HG02943 (cell line): Measurements from ENCODE around the gene CHCHD4.

Source experiments
- ATAC-seq: cut with Tn5 transposase; IDR thresholded peaks from one replicate; pipeline ENCODE4 v1.9.1; 2021; ENCODE audit warnings: mild to moderate bottlenecking, low read depth, moderate library complexity; ENCODE audit not compliant: unreplicated experiment

Gene CHCHD4

GRCh38 chr3:14124615-14125192 lies at the start of gene CHCHD4, which contains the start of gene TMEM43:
Gene CHCHD4, minus strand, starts transcription at chr3:14124870. Its CDS starts 194 bp downstream, at chr3:14124676.
Gene TMEM43, plus strand, starts transcription at chr3:14125052. Its CDS starts 142 bp downstream, at chr3:14125194.
- peak; percentile 86 for ATAC-seq

DNA sequence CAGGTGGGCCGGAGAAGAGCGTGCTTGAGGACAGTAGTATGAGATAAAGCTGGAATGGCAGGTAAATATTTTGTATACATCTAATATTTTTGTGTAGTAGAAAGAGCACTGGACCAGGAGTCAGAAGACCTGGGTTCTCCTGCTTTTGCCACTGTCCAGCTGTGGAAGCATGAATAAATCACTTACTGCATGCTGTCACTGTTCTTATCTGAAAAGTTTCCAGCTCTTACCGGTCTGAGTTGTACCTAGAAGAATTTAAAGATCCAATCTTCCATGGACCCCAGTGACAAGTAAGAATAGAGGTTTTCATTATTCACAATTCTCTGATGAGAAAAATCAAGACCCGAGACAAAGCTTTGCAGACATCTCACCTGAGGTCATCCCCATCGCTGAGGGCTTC lies 47.8 kb upstream of the CHCHD4 start:
- ATAC-seq = no peak

GRCh38 chr3:14170531-14171159 lies 46.0 kb upstream of the CHCHD4 start:
- no peak for ATAC-seq

DNA sequence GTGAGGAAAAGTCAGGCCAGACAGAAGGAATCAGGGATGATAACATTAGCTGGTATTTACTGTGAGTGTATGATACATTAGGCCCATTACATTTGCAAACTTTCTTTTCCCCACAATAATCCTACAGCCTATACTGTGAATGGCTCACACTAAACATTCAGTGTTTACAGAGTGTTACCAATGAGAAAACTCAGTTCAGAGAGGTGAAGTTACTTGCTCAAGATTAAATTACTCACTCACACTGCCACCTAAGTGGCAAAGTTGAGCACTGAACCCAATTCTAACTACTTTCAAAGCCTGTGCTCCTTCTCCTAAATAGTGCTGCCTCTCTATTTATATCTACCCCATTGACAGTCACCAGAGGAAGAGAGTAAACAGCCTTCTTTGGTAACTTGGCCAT lies 45.2 kb upstream of the CHCHD4 start:
- ATAC-seq = no peak

GRCh38 chr3:14169435-14169834 lies 44.8 kb upstream of the CHCHD4 start:
- no peak for ATAC-seq

DNA sequence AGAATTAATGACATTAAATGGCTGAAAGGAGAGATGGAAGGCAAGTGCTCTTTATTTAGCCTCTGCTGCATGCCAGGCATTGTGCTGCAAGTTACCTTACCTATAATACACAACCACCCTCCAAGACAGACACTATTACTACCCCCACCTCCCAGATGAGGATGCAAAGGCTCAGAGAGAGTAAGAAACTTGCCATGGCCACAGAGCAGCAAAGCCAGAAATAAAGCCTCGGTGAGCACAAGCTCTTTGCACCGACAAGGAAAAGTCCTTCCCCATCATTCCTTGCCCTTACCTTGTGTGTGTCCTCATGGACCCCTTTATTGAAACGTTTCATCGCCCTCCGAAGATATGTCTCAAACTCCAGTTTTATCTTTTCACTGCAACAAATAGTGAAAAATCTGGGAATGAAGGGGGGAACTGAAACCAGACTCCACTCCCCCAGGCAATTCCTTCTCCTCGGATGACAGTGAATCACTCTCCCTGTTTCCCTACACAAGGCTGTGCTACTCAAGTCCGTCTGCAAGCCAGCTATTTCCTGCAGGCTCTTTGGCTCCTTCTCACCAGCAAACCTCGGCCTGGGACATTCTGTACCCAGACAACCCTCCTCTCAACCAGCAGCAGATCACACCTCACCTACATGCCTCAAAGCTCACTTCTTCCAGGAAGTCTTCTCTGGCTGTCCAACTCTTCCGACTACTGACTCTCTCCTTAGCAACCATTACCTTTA lies 42.4 kb upstream of the CHCHD4 start:
- ATAC-seq = no peak

DNA sequence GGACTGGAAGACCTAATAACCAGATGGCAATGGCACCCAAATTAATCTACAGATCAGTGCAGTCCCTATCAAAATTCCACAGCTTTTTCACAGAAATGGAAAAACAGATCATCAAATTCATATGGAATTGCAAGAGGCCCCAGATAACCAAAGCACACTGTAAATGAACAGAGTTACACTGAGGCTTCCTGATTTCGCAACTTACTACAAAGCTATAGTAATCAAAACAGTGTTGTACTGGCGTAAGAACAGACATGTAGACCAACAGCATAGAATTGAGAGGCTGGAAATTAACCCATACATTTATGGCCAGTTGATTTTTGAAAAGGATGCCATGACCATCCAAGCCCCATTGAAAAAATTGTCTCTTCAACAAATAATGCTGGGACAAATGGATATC lies 37.5 kb upstream of the CHCHD4 start:
- no peak for ATAC-seq

DNA sequence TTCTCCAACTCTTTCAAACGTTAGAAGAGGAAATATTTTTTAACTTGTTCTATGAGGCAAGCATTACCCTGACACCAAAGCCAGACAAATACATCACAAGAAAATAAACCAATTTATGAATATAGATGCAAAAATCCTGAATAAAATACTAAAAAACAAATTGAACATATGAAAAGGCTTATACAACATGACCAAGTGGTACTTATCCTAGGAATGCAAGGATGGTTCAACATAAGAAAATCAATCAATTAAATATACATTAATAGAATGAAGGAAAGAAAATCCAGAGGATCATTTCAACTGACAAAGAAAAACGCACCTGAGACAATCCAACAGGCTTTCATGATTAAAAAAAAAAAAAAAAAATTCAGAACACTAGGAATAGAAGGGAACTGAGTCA lies 36.6 kb upstream of the CHCHD4 start:
- ATAC-seq = no peak

DNA sequence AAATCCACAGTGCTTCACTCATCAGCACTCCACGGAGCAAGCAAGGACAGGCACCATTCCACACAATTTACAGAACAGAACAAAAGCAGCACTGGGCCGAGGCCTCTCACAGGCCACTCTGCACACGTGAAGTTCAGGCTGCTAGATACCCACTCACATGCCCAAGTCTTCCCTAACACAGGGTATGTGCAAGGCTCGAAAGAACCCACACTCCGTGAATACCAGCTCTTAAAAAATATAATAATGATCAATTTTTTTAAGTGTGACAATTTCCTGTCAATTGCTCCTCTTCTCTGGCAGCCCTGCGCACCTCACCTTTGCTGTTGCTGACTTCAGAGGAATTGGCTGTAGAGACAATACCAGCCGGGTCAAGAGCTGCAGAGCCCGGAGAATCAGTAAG lies 34.8 kb upstream of the CHCHD4 start:
- ATAC-seq = no peak

DNA sequence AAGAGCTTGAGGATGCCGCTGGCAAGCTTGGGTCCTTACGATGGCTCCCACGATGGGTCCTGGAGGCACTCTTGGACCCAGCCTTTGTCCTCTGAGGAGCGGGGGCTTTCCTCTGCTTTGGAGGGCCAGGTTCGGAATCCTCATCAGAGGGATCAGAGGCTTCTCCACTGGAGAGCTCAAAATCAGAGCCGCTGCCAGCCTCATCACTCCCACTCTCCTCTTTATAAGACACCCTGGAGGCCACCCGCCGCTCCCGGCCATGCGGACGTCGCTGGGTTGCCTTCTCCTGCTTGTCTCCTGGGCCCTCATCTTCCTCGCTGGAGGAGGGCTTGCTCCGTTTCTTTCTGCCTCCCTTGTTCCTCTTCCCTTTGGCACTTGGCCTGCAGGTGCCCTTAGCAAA lies 33.7 kb upstream of the CHCHD4 start:
- ATAC-seq = no peak

DNA sequence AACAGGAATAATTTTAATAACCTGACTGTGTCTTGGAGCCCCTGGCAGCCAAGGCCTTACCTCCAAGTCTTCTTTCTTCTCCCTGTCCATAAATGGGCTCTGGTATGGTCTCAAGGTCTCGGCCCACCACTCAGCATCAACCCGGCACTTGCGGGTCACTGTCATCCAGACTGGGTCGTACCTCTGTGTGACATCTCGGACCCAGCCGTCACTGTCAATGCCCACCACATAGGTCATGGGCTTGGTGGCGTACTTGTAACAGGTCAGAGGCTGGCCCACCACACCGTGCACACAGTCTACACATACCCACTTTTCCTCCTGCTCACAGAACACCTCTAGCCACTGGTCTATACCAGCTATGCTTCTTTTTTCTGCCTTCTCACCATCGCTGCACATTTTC lies 33.3 kb upstream of the CHCHD4 start:
- no peak for ATAC-seq

- ATAC-seq = no peak
Observed at GRCh38 chr3:14156843-14157561, 32.3 kb upstream of the CHCHD4 start.

DNA sequence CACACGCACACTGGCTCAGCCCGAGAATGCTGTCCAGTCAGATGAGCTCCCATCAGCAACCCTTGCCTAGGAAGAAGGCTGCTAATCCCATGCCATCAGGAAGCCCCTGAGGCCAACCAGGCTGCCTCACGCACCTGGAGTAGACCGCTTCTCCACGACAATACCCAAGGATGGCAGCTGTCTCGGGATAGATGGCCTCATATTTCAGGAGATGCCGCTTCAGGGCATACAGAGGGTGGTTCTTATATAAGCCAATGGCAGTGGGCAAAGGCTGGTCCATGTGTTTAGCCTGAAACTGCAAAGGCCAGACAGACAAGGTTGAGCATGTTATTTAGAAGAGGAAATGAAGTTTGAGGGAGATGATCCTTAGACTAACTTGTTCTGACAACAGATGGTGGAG lies 31.5 kb upstream of the CHCHD4 start:
- ATAC-seq = no peak

- no peak for ATAC-seq
Observed at GRCh38 chr3:14154895-14155440, 30.3 kb upstream of the CHCHD4 start.

GRCh38 chr3:14154276-14154675 lies 29.6 kb upstream of the CHCHD4 start:
- no peak for ATAC-seq

GRCh38 chr3:14153663-14154062 lies 29.0 kb upstream of the CHCHD4 start:
- ATAC-seq = no peak

- no peak for ATAC-seq
Observed at GRCh38 chr3:14152963-14153355, 28.3 kb upstream of the CHCHD4 start.

- ATAC-seq = no peak
Observed at GRCh38 chr3:14152233-14152962, 27.7 kb upstream of the CHCHD4 start.

DNA sequence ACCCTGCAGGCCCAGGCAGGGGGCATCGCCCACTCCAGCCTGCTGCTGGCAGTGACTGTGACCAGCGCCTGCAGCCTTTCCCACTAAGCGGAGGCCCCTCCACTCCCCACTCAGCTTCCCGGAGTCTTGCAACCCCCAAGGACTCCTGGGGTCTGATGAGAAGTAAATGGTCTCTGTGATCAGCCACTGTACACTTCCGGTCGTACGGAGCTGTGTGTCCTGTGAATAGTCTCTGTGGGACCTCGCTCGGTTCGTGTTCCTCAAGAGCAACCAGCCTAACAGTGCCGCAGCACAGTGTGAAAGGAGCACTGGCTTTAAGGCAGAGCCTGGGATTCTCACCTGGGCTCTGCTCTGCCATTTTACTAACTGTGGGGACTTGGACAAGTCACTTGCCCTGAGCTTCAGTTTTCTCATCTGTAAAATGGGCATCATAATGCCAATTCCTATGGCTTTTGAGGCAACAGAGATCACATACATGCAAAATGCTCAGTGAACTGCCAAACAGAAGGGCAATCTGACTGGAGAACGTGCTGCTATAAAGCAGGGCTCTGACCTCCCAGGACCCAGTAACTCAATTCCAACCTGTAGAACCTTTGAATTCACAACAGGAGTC lies 26.9 kb upstream of the CHCHD4 start:
- ATAC-seq = no peak
